HG02970 (cell line): ENCODE measurements around the gene CDH23.

ENCODE experiments used
- ATAC-seq: cut with Tn5 transposase; IDR thresholded peaks from one replicate; pipeline ENCODE4 v1.9.1; 2021; ENCODE audit warnings: mild to moderate bottlenecking, moderate library complexity, moderate number of reproducible peaks; ENCODE audit not compliant: unreplicated experiment, low FRiP score

Gene CDH23

DNA sequence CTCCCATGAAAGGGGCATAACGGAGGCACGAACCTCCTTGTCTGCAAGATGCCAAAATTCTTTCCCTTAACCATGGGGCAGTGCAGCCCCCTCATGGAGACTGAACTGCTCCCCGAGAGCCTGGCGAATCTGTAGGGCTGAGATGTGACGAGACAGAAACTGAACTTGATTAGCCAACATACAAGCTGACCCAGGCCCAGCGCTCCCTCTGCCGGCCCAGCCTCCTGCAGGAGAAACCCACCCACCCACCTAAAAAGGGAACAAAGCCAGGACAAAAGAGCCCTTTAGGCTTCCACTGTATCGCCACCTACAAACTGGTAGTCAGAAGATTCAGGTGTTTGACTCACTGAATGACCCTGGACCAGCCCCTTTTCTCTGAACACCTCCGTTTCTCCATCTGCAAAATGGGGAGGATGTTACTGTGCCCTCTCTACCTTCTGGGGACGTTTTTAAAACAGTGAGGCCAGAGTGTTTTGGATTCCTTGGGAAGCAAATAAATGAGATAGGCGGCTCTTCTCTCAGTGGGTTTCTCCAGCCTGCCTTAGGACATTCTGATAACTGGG is 264.4 kb downstream of the CDH23 start:
- ATAC-seq, result no peak

- no peak for ATAC-seq
Observed at GRCh38 chr10:71661779-71662336, 265.1 kb downstream of the CDH23 start.

DNA sequence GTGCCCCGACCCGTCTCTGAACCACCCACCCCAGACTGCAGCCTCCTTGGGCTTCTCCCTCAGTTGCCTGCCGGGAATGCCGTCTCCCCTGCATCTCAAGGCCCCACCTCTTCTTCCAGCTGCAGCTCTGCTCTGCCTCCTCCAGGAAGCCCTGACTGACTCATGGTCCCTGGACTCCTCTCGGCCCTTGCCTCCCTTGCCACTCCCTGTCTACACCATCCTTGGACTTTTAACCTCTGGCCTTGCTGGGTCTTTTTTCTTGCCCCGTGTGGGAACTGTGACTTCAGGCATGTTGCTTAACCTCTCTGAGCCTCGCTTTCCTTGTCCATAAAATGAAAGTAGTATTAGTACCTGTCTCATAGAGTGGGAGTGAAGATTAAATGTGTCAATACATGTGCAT is 266.6 kb downstream of the CDH23 start:
- no peak for ATAC-seq

DNA sequence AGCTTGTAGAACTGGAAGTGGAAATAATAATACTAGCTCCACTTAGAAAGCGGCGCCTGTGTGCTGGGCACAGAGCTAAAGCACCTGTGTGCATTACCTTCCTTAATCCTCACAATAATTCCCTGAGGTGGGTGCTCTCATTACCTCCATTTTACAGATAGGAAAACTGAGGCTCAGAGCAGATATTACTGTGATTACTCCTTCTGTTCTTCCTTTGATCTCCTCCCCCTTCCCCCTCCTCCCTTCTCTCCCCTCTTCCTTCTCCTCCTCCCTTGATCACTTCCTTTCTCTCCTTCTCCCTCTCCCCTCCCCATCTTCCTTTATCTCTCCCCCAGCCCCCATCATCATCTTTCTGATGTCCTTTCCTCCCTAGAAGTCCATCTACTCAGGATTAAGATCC is 267.9 kb downstream of the CDH23 start:
- ATAC-seq, result no peak

GRCh38 chr10:71665456-71665855 is 268.7 kb downstream of the CDH23 start:
- no peak for ATAC-seq

GRCh38 chr10:71666639-71667386 is 270.1 kb downstream of the CDH23 start:
- ATAC-seq, result no peak

DNA sequence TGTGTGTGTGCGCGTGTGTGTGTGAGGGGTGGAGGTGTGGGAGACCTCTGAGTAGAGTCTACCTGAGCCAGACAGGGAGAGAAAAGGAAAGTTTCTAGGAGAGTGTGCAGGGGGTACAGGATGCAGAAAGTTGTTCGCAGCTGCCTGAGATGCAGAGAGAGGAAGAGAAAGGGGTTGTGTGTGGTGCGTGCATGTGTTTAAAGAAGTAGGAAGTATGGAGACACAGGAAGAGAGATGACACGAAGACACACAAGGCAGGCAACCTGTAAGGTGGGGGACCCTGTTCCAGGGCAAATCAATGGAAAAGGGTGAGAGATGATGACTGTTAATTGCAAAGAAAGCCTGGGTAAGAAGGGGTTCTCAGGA is 270.6 kb downstream of the CDH23 start:
- ATAC-seq, result no peak

GRCh38 chr10:71671994-71672946 is 275.6 kb downstream of the CDH23 start:
- ATAC-seq, result no peak

DNA sequence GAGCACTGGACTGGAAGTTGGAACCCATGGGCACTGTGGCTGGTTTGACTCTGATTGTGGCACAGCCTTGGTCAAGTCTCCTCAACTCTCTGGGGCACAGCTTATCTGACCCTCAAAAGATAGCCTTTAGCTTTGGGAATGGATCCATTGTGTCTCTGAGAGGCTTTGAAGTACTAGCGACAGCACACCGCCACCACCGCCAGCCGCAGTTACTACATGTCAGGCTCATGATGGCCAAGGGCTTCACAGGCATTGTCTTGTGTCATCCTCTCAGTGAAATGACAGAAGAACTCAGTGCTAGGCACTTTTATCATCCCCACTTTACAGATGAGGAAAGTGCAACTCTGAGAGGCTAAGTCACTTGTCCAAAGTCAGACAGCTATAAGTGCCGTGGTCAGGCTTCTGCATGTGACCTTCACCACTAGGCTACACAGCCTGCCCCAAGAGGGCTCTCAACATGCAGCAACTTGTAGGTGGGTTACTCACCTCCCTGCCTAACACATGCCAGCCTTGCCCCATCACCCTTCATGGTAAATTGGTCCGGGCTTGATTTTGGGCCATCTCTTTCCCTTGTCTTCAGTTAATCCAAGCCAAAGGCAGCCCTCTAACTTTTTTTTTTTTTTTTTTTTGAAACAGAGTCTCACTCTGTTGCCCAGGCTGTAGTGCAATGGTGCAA is 278.7 kb downstream of the CDH23 start:
- ATAC-seq, result no peak

DNA sequence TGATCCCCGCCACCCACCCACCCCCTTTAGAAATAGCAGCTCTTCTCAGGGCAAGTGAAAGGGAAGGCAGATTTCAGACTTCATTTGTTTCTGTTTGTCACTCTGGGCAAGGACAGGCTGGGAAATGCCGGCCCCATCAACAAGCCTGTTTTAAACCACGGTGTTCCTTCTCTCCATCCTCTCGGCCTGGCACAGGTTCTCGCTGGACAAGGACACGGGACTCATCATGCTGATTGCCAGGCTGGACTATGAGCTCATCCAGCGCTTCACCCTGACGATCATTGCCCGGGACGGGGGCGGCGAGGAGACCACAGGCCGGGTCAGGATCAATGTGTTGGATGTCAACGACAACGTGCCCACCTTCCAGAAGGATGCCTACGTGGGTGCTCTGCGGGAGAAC is 280.5 kb downstream of the CDH23 start:
- no peak for ATAC-seq

- no peak for ATAC-seq
Observed at GRCh38 chr10:71678057-71678805, 281.5 kb downstream of the CDH23 start.

- no peak for ATAC-seq
Observed at GRCh38 chr10:71679425-71679824, 282.7 kb downstream of the CDH23 start.

GRCh38 chr10:71681977-71682376 is 285.3 kb downstream of the CDH23 start:
- no peak for ATAC-seq

GRCh38 chr10:71683301-71683700 is 286.6 kb downstream of the CDH23 start:
- no peak for ATAC-seq

GRCh38 chr10:71684356-71685173 is 287.8 kb downstream of the CDH23 start:
- no peak for ATAC-seq

GRCh38 chr10:71685554-71686232 is 289.0 kb downstream of the CDH23 start:
- no peak for ATAC-seq

DNA sequence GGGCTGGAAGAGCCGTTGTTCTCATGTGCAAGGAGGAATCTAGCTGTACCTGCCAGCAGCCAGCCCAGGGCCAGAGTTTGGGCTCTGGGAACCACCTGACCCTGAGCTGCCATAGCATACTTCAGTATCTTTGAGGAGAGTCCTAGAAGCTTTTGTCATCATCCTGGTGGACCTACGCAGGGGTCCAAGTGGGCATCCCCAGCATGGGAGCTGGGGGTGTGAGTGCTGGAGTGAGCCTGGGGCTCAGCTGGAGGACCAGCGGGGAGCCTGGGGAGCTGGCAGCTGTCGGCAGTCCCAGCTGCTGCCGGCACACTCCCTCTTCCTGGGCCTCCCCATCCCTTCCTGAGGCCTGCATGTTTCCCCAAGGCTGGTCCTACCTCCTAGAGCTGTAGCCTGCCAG is 290.4 kb downstream of the CDH23 start:
- ATAC-seq, result no peak

- no peak for ATAC-seq
Observed at GRCh38 chr10:71687480-71687879, 290.8 kb downstream of the CDH23 start.
